GM13976 (cell line): Measurements from ENCODE around the gene JCHAIN.

Experiments used
- DNase-seq: peaks from one replicate; pipeline ENCODE4 v3.0.0; 2012; ENCODE audit warnings: low spot score
- CTCF ChIP-seq: IDR thresholded peaks from 2 replicates; pipeline ENCODE4 v1.5.1; 2012; ENCODE audit warnings: borderline replicate concordance, mild to moderate bottlenecking; ENCODE audit not compliant: insufficient read depth; ENCODE audit errors: extremely low read depth, missing control alignments, control extremely low read depth
- in situ Hi-C: fragments of 300-500 bp; cut with MboI; formaldehyde crosslinking; loops from one replicate; pipeline ENCODE4 v1.12.0; 2022; ENCODE audit warnings: low sequenced_read_pairs, mixed read lengths, inconsistent platforms; ENCODE audit not compliant: unreplicated experiment

The JCHAIN gene

GRCh38 chr4:70637239-70637913, 28.9 kb downstream of the JCHAIN start:
- in situ Hi-C loops: no loop called here
- TF ChIP-seq CTCF: no peak
- no peak for DNase-seq

- DNase-seq: no peak
- in situ Hi-C loops: no loop called here
- no peak for TF ChIP-seq CTCF
Observed at GRCh38 chr4:70634482-70634881, 31.8 kb downstream of the JCHAIN start.

GRCh38 chr4:70632028-70632427, 34.3 kb downstream of the JCHAIN start:
- DNase-seq: no peak
- in situ Hi-C loops: no loop called here
- no peak for TF ChIP-seq CTCF

GRCh38 chr4:70630162-70630561, 36.1 kb downstream of the JCHAIN start:
- no peak for DNase-seq
- in situ Hi-C loops: no loop called here
- TF ChIP-seq CTCF: no peak

GRCh38 chr4:70629469-70630090, 36.7 kb downstream of the JCHAIN start:
- DNase-seq: no peak
- TF ChIP-seq CTCF: no peak
- in situ Hi-C loops: no loop called here

- no peak for TF ChIP-seq CTCF
- DNase-seq: no peak
- in situ Hi-C loops: no loop called here
Observed at GRCh38 chr4:70628444-70628843, 37.9 kb downstream of the JCHAIN start, which contains the start of gene ENAM. Gene ENAM (plus strand): TSS chr4:70628744. CDS start chr4:70629501, 757 bp downstream.
